Mucosa of descending colon (tissue), 3 donors: ENCODE data around the gene CADPS2. TPM values are rescaled to one million over a fixed set of nuclear protein-coding genes. Genes with fewer than 3 reads are reported as not detected.

ENCODE experiments used
- ATAC-seq: fragments of 200-7000 bp; cut with Tn5 transposase; one replicate; pipeline ENCODE4 v1.9.1; 2020; ENCODE audit warnings: mild to moderate bottlenecking, moderate library complexity
- DNase-seq, 3 donors: peaks; one replicate each; pipeline ENCODE4 v3.0.0-alpha.2; 2020
- H3K36me3 ChIP-seq: fragments of 200-600 bp; one replicate; pipeline ENCODE4 v1.8.0; 2021; ENCODE audit warnings: low read depth, mild to moderate bottlenecking
- H3K4me1 ChIP-seq: fragments of 200-600 bp; one replicate; pipeline ENCODE4 v1.8.0; 2021; ENCODE audit warnings: low read depth, mild to moderate bottlenecking
- H3K4me3 ChIP-seq: fragments of 200-600 bp; one replicate; pipeline ENCODE4 v1.8.0; 2021; ENCODE audit warnings: mild to moderate bottlenecking
- H3K9me3 ChIP-seq: fragments of 200-600 bp; one replicate; pipeline ENCODE4 v1.8.0; 2021; ENCODE audit warnings: mild to moderate bottlenecking
- intact Hi-C, 2 donors: fragments of 100-400 bp; cut with DNase I in 1 of 2; cut with micrococcal nuclease in 1 of 2; formaldehyde crosslinking; loops; one replicate each; pipeline versions ENCODE4 v1.11.0 to v1.11.1; 2022; cut with DNase I, micrococcal nuclease
- total RNA-seq, 3 donors: library from RNA; stranded (reverse); fragmentation: NEBNext Ultra II Directional in 2 of 3; extraction: Animal tissue kit (Norgen Biotek cat#: 25700) in 2 of 3; gene quantifications; one replicate each; pipeline versions ENCODE4 v1.2.1 to v1.2.4, GENCODE V29; 2021 to 2023
- TF ChIP-seq, protein P1 (sequence below): fragments of 200-600 bp; IDR thresholded peaks from one replicate; pipeline ENCODE4 v1.8.0; 2022; ENCODE audit warnings: antibody characterized with exemption, mild to moderate bottlenecking
- donor health status: DM: no; HTN: no; CAD: no; lungs with moderate emphysema.
- donor health status: DM: no; HTN: no; CAD: no.
- donor health status: DM: no; HTN: yes; CAD: no.

Gene CADPS2
- total RNA-seq, 3 donors from 2014 or later, result 11.3 to 12.7 (median 11.7) TPM

DNA sequence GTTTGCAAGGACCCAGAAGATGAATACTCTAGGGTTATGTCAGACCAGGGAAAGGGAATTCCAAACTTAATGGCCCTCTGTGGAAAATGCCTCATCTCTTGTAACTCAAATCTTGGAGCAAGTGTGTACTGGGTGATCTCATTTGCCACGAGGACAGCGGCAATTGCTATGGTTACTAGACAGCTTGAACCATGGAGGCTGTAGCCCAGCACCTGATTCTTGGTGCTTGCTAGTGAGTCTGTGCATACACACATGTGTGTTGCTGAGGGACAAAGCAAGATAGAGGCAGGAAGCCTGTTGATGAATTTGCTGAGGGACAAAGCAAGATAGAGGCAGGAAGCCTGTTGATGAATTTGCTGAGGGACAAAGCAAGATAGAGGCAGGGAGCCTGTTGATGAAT lies 523.1 kb downstream of the CADPS2 start:
- H3K4me3 ChIP-seq, result no peak overlapping the region
- H3K36me3 ChIP-seq, result no peaks in the 10 kb centered on the region
- no peaks in the 10 kb centered on the region for H3K4me1 ChIP-seq
- DNase-seq (no peak), ATAC-seq (no peak)
- H3K9me3 ChIP-seq, result no peaks in the 10 kb centered on the region
- TF ChIP-seq, protein P1, sequence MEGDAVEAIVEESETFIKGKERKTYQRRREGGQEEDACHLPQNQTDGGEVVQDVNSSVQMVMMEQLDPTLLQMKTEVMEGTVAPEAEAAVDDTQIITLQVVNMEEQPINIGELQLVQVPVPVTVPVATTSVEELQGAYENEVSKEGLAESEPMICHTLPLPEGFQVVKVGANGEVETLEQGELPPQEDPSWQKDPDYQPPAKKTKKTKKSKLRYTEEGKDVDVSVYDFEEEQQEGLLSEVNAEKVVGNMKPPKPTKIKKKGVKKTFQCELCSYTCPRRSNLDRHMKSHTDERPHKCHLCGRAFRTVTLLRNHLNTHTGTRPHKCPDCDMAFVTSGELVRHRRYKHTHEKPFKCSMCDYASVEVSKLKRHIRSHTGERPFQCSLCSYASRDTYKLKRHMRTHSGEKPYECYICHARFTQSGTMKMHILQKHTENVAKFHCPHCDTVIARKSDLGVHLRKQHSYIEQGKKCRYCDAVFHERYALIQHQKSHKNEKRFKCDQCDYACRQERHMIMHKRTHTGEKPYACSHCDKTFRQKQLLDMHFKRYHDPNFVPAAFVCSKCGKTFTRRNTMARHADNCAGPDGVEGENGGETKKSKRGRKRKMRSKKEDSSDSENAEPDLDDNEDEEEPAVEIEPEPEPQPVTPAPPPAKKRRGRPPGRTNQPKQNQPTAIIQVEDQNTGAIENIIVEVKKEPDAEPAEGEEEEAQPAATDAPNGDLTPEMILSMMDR, result no peak
- intact Hi-C loops, result no loop called here

DNA sequence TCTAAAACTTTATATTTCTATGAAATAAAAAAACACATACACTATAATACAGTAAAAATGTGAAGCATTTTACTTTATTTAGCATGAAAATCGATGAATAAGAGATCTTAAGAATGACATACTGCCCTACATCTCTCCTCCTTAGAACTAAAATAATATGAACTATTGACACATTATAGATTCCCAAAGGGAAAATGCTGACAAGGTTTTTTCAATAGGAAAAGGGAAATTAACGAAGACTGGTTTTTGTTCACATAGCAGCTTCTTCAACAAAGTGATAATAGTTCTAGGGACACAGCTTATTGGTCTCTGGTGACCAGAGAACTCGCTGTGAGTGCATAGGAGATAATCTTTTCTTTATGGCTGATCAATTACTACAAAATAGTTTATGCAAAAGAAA lies 523.8 kb downstream of the CADPS2 start:
- Histone ChIP-seq H3K4me3 (no peak overlapping the region), H3K9me3 (no peaks in the 10 kb centered on the region), H3K4me1 (no peaks in the 10 kb centered on the region), H3K36me3 (no peaks in the 10 kb centered on the region)
- ATAC-seq (no peak), DNase-seq (no peak)
- TF ChIP-seq, protein P1, result no peak
- intact Hi-C loops, result no loop called here

DNA sequence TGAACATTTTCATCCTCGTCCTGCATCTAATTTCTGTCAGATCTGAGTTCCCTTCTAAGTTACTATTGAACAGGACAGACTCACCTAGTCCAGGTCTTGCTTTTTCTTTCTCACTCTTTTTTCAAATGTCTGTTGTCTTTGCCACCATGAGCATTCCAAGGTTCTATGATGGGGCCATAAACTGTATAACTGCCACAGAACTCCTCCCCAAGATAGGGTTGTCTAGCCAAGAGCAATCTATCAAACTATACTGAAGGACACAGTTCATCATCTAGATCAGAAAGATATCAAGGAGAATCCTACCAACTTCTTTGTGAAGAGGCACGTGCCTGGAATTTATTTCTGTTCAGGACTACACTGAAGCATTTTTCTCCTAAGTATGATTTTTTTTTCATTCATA lies 531.6 kb downstream of the CADPS2 start:
- Histone ChIP-seq H3K9me3 (no peaks in the 10 kb centered on the region), H3K4me1 (no peaks in the 10 kb centered on the region), H3K4me3 (no peak overlapping the region), H3K36me3 (no peaks in the 10 kb centered on the region)
- intact Hi-C loops, result no loop called here
- peak in 1 of 3 donors; percentile 10 for DNase-seq
- TF ChIP-seq, protein P1, result no peak
- no peak for ATAC-seq

DNA sequence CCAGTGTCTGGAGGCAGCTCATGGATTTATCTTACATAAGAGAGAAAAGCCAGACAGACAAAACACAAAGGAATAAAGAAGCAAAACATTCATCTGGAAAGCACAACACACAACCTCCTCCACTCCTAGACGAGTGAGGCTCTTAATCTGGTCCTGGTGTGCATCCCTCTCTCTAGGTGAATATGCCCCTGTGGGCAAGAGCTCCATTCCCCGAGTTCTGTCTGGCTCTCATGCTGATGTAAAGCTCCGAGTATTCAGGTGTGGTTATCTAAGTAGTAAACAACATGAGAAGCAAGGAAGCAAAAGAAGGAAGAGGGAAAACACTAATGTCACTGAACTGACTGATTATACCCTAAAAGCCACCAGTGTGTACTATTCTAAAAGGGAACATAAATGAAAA lies 533.8 kb downstream of the CADPS2 start:
- H3K4me3 ChIP-seq, result no peak overlapping the region
- no peaks in the 10 kb centered on the region for H3K4me1 ChIP-seq
- no peaks in the 10 kb centered on the region for H3K36me3 ChIP-seq
- ATAC-seq (no peak), DNase-seq (no peak)
- intact Hi-C loops, result no loop called here
- TF ChIP-seq, protein P1, result no peak
- no peaks in the 10 kb centered on the region for H3K9me3 ChIP-seq

DNA sequence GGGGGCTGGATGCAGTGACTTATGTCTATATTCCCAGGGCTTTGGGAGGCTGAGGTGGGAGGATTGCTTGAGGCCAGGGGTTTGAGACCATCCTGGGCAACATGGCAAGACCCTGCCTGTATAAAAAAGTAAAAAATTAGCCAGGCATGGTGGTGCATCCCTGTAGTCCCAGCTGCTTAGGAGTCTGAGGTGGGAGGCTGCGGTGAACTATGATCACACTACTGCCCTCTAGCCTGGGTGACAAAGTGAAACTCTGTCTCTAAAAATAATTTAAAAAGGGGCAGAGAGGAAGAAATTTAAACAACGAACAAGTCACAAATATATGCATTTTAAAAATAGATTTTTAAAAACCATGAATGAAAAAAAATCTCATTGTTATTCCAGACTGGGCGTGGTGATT lies 535.6 kb downstream of the CADPS2 start:
- intact Hi-C loops, result no loop called here
- ATAC-seq (no peak), DNase-seq (no peak)
- Histone ChIP-seq H3K36me3 (no peaks in the 10 kb centered on the region), H3K4me3 (no peak overlapping the region), H3K9me3 (no peaks in the 10 kb centered on the region), H3K4me1 (no peaks in the 10 kb centered on the region)
- TF ChIP-seq, protein P1, result no peak

DNA sequence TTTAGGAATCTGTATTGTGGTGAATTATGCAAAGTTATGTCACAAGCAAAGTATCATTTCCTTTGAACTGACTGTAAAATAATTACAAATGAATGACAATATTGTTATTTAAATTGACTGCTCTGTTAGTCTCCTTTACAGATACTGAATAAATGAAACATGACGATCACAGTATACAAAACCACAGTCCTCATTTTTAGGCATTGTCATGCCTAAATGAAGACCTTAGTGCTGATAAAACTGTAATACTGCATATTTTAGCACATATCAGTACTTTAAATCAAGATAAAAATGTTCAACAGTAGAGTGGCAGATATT lies 542.0 kb downstream of the CADPS2 start:
- ATAC-seq (no peak), DNase-seq (no peak)
- no peaks in the 10 kb centered on the region for H3K9me3 ChIP-seq
- H3K4me1 ChIP-seq, result no peaks in the 10 kb centered on the region
- intact Hi-C loops, result no loop called here
- H3K36me3 ChIP-seq, result no peaks in the 10 kb centered on the region
- no peak overlapping the region for H3K4me3 ChIP-seq
- TF ChIP-seq, protein P1, result no peak
